Trophoblast cell (in vitro differentiated cells and primary cell): ENCODE data around the gene MYLIP.

Source experiments
- DNase-seq, 2 donors: peaks; one replicate each; pipeline ENCODE4 v3.0.0-alpha.2; 2016
- H2AFZ ChIP-seq: 2 replicates; pipeline ENCODE4 v1.6.1; 2013; ENCODE audit warnings: low read length, moderate library complexity, mild to moderate bottlenecking; ENCODE audit not compliant: insufficient read depth, poor library complexity
- H2AK5ac ChIP-seq: 2 replicates; pipeline ENCODE4 v1.6.1; 2013; ENCODE audit warnings: mild to moderate bottlenecking, low read length
- H2BK120ac ChIP-seq: 2 replicates; pipeline ENCODE4 v1.6.1; 2013; ENCODE audit warnings: low read length, mild to moderate bottlenecking, moderate library complexity; ENCODE audit not compliant: insufficient read depth, poor library complexity
- H2BK12ac ChIP-seq: 2 replicates; pipeline ENCODE4 v1.6.1; 2013; ENCODE audit warnings: mild to moderate bottlenecking, low read length, moderate library complexity
- H2BK5ac ChIP-seq: 2 replicates; pipeline ENCODE4 v1.6.1; 2013; ENCODE audit warnings: low read length, low read depth, moderate library complexity, mild to moderate bottlenecking; ENCODE audit not compliant: poor library complexity
- H3K14ac ChIP-seq: 2 replicates; pipeline ENCODE4 v1.6.1; 2013; ENCODE audit warnings: mild to moderate bottlenecking, low read length
- H3K18ac ChIP-seq: 2 replicates; pipeline ENCODE4 v1.6.1; 2013; ENCODE audit warnings: mild to moderate bottlenecking, low read length
- H3K23ac ChIP-seq: 2 replicates; pipeline ENCODE4 v1.6.1; 2013; ENCODE audit warnings: low read length
- H3K27ac ChIP-seq: 2 replicates; pipeline ENCODE4 v1.5.1; 2013; ENCODE audit warnings: low read depth, mild to moderate bottlenecking, inconsistent platforms, low read length, moderate library complexity
- H3K27me3 ChIP-seq: 2 replicates; pipeline ENCODE4 v1.6.1; 2013; ENCODE audit warnings: inconsistent platforms, mild to moderate bottlenecking, low read length, moderate library complexity; ENCODE audit not compliant: insufficient read depth
- H3K36me3 ChIP-seq, 2 experiments: 1 replicate in 1 of 2; 2 replicates in 1 of 2; pipeline ENCODE4 v1.6.1; 2013; ENCODE audit warnings: low read length in 2 of 2, mild to moderate bottlenecking in 2 of 2, moderate library complexity in 1 of 2; ENCODE audit not compliant: insufficient read depth in 2 of 2, control insufficient read depth in 1 of 2
- H3K4ac ChIP-seq: 2 replicates; pipeline ENCODE4 v1.6.1; 2013; ENCODE audit warnings: low read depth, mild to moderate bottlenecking, low read length, moderate library complexity
- H3K4me1 ChIP-seq, 2 experiments: 1 replicate in 1 of 2; 2 replicates in 1 of 2; pipeline ENCODE4 v1.6.1; 2013; ENCODE audit warnings: low read length in 2 of 2, mild to moderate bottlenecking in 2 of 2, moderate library complexity in 1 of 2; ENCODE audit not compliant: insufficient read depth in 2 of 2, control insufficient read depth in 1 of 2
- H3K4me2 ChIP-seq: 2 replicates; pipeline ENCODE4 v1.6.1; 2013; ENCODE audit warnings: inconsistent platforms, mild to moderate bottlenecking, low read length, moderate library complexity
- H3K4me3 ChIP-seq: 2 replicates; pipeline ENCODE4 v1.5.1; 2013; ENCODE audit warnings: mild to moderate bottlenecking, low read depth, low read length, inconsistent platforms
- H3K79me1 ChIP-seq: one replicate; pipeline ENCODE4 v1.6.1; 2013; ENCODE audit warnings: low read length
- H3K79me2 ChIP-seq: 2 replicates; pipeline ENCODE4 v1.6.1; 2013; ENCODE audit warnings: low read length, mild to moderate bottlenecking; ENCODE audit not compliant: control insufficient read depth, insufficient read depth, poor library complexity
- H3K9ac ChIP-seq: 2 replicates; pipeline ENCODE4 v1.6.1; 2013; ENCODE audit warnings: mild to moderate bottlenecking, low read length
- H3K9me3 ChIP-seq: 2 replicates; pipeline ENCODE4 v1.6.1; 2013; ENCODE audit warnings: low read depth, mild to moderate bottlenecking, control low read depth, inconsistent platforms, low read length; ENCODE audit not compliant: insufficient read depth
- H4K12ac ChIP-seq: 2 replicates; pipeline ENCODE4 v1.6.1; 2013; ENCODE audit warnings: low read depth, mild to moderate bottlenecking, low read length, moderate library complexity
- H4K8ac ChIP-seq: 2 replicates; pipeline ENCODE4 v1.6.1; 2013; ENCODE audit warnings: low read depth, mild to moderate bottlenecking, low read length, moderate library complexity
- H4K91ac ChIP-seq: one replicate; pipeline ENCODE4 v1.6.1; 2013; ENCODE audit warnings: low read depth, mild to moderate bottlenecking, low read length, moderate library complexity
- WGBS: extraction: QIAGEN DNeasy Blood & Tissue Kit; methylation state at CpG from one replicate; pipeline ENCODE4 v1.1.7; 2013; ENCODE audit warnings: missing lambda C conversion rate; ENCODE audit not compliant: insufficient read length, insufficient coverage; ENCODE audit errors: extremely low coverage; 5-methylcytosine and 5-hydroxymethylcytosine counted together

Gene MYLIP

GRCh38 chr6:16130437-16130891 is 1.6 kb downstream of the MYLIP start:
- no peaks in the 10 kb centered on the region for H3K27me3 ChIP-seq
- no peak overlapping the region for H3K18ac ChIP-seq
- H2AFZ ChIP-seq, result no peak overlapping the region
- H3K4ac ChIP-seq, result no peak overlapping the region
- H4K91ac ChIP-seq, result no peak overlapping the region
- no peak overlapping the region for H3K14ac ChIP-seq
- H4K8ac ChIP-seq, result no peak overlapping the region
- H3K79me2 ChIP-seq, result peaks cover 15% of the 10 kb centered on the region
- peaks cover 0 to 3% of the 10 kb centered on the region in 2 experiments for H3K36me3 ChIP-seq
- peak overlapping the region; percentile 77 for H3K27ac ChIP-seq
- H3K9ac ChIP-seq, result no peak overlapping the region
- peaks cover 0 to 2% of the 10 kb centered on the region in 2 experiments for H3K4me1 ChIP-seq
- H2AK5ac ChIP-seq, result no peak overlapping the region
- H3K79me1 ChIP-seq, result peaks cover 14% of the 10 kb centered on the region
- H3K4me2 ChIP-seq, result peak overlapping the region; percentile 82
- peak overlapping the region; percentile 73 for H2BK5ac ChIP-seq
- H3K4me3 ChIP-seq, result peak overlapping the region; percentile 1
- no peak overlapping the region for H2BK120ac ChIP-seq
- no peak overlapping the region for H4K12ac ChIP-seq
- DNase-seq, result peak; percentile 95 to 99
- H3K23ac ChIP-seq, result no peak overlapping the region
- no peaks in the 10 kb centered on the region for H3K9me3 ChIP-seq
- no CpG with 5 or more reads among the region's 8 CpGs for WGBS
- no peak overlapping the region for H2BK12ac ChIP-seq

GRCh38 chr6:16130932-16131387 is 2.1 kb downstream of the MYLIP start:
- Histone ChIP-seq H2BK12ac (no peak overlapping the region), H3K4me2 (peak overlapping the region; percentile 82), H3K14ac (no peak overlapping the region), H2BK5ac (peak overlapping the region; percentile 73), H3K27me3 (no peaks in the 10 kb centered on the region), H2AK5ac (no peak overlapping the region), H4K8ac (no peak overlapping the region), H3K23ac (no peak overlapping the region), H3K79me1 (peaks cover 14% of the 10 kb centered on the region), H3K4ac (no peak overlapping the region), H3K4me3 (no peak overlapping the region), H3K79me2 (peaks cover 15% of the 10 kb centered on the region), H3K9me3 (no peaks in the 10 kb centered on the region), H4K91ac (no peak overlapping the region), H3K27ac (peak overlapping the region; percentile 77), H3K9ac (no peak overlapping the region), H3K4me1 (peaks cover 0 to 2% of the 10 kb centered on the region in 2 experiments), H2BK120ac (no peak overlapping the region), H2AFZ (no peak overlapping the region), H4K12ac (no peak overlapping the region), H3K36me3 (peaks cover 0 to 3% of the 10 kb centered on the region in 2 experiments), H3K18ac (no peak overlapping the region)
- DNase-seq, result peak in 1 of 2 donors; percentile 70
- WGBS, result no CpG with 5 or more reads among the region's 3 CpGs

DNA sequence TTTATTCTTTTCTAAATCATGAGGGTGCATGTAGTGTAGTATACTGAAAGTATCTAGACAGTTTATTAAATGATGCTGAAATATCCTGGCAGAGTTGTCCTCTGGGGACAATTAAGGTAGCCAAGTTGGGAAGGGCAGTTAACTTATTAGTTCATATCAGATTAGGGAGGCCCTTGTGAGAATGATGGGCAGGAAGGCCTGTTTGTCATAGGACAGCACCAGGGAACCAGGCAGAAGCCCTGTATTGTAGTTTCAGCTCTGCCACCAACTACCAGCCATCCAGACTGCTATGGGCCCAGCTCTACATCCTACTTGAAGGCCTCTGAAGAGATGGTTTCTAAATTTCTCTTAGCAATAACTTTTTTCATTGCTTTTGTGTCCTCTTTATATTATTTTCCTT is 4.0 kb downstream of the MYLIP start:
- Histone ChIP-seq H2BK5ac (no peak overlapping the region), H3K23ac (no peak overlapping the region), H3K4me3 (no peak overlapping the region), H3K14ac (no peak overlapping the region), H4K12ac (no peak overlapping the region), H4K8ac (no peak overlapping the region), H4K91ac (no peak overlapping the region), H3K27ac (no peak overlapping the region), H2AFZ (no peak overlapping the region), H3K9ac (no peak overlapping the region), H2BK12ac (no peak overlapping the region), H3K18ac (no peak overlapping the region), H3K4ac (peak overlapping the region; percentile 88), H3K36me3 (peaks cover 0 to 3% of the 10 kb centered on the region in 2 experiments), H3K4me1 (peaks cover 0 to 2% of the 10 kb centered on the region in 2 experiments), H3K79me2 (peaks cover 15% of the 10 kb centered on the region), H2BK120ac (no peak overlapping the region), H3K79me1 (peaks cover 14% of the 10 kb centered on the region), H3K4me2 (no peak overlapping the region), H3K27me3 (no peaks in the 10 kb centered on the region), H2AK5ac (no peak overlapping the region), H3K9me3 (no peaks in the 10 kb centered on the region)
- no peak for DNase-seq

- H3K23ac ChIP-seq, result no peak overlapping the region
- no peaks in the 10 kb centered on the region for H3K27me3 ChIP-seq
- H3K18ac ChIP-seq, result no peak overlapping the region
- peaks cover 10% of the 10 kb centered on the region for H3K79me2 ChIP-seq
- no peak overlapping the region for H3K27ac ChIP-seq
- H3K14ac ChIP-seq, result no peak overlapping the region
- no CpG with 5 or more reads among the region's 1 CpG for whole genome bisulfite sequencing
- no peak overlapping the region for H4K91ac ChIP-seq
- H2BK12ac ChIP-seq, result no peak overlapping the region
- no peak overlapping the region for H3K9ac ChIP-seq
- no peak overlapping the region for H3K4me3 ChIP-seq
- no peak overlapping the region for H2BK120ac ChIP-seq
- peaks cover 0 to 3% of the 10 kb centered on the region in 2 experiments for H3K36me3 ChIP-seq
- H2BK5ac ChIP-seq, result no peak overlapping the region
- no peak overlapping the region for H2AK5ac ChIP-seq
- H4K8ac ChIP-seq, result no peak overlapping the region
- no peak overlapping the region for H2AFZ ChIP-seq
- H3K4me2 ChIP-seq, result no peak overlapping the region
- H3K79me1 ChIP-seq, result peaks cover 9% of the 10 kb centered on the region
- H4K12ac ChIP-seq, result no peak overlapping the region
- no peaks in the 10 kb centered on the region for H3K9me3 ChIP-seq
- peak in 1 of 2 donors; percentile 2 for DNase-seq
- H3K4me1 ChIP-seq, result peaks cover 0 to 2% of the 10 kb centered on the region in 2 experiments
- no peak overlapping the region for H3K4ac ChIP-seq
Observed at GRCh38 chr6:16134430-16134829, 5.5 kb downstream of the MYLIP start.
